Measurements from ENCODE around the gene TMEM244.
"Not testable (repeated sequence)": the region's sequence is repeated elsewhere in the genome, so short reads cannot be mapped to it uniquely, and the experiment has no call there.

Gene TMEM244

DNA sequence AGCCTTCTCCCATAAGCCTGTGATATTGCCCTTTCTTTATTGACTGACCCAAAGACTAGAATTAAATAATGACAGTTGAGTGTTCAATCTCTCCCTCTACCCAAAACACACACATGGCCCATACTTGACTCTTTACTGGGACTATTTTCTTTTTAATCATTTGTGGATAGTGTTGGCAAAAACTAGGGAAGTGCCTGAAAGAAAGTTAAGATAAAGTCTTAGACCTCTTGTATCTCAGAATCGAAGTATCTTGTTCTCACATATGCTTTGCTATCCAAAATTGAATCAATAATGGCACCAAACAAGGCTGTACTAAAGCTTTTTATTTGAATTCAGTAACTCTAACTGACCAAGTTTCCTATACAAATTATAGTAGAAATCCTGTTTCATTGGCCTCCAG, 19.0 kb downstream of the TMEM244 start:
- DNase-seq (ENCODE audit: low read depth, low spot score): no peak
- ChIA-PET POLR2A (no interaction called here), CTCF (no interaction called here)
- no peak overlapping the region for H3K4me3 ChIP-seq (ENCODE audit: low read depth, low read length)
- no peak for TF ChIP-seq CTCF (IDR thresholded peaks at IDR 0.05; ENCODE audit: insufficient read depth, low read length, missing control alignments)

DNA sequence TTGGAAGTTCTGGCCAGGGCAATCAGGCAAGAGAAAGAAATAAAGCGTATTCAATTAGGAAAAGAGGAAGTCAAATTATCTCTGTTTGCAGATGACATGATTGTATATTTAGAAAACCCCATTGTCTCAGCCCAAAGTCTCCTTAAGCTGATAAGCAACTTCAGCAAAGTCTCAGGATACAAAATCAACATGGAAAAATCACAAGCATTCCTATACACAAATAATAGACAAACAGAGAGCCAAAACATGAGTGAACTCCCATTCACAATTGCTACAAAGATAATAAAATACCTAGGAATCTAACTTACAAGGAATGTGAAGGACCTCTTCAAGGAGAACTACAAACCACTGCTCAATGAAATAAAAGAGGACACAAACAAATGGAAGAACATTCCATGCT, 21.6 kb downstream of the TMEM244 start:
- DNase-seq (ENCODE audit: low read depth, low spot score); POLR2A ChIA-PET; H3K4me3 ChIP-seq (ENCODE audit: low read depth, low read length); CTCF ChIA-PET: not testable (repeated sequence)

DNA sequence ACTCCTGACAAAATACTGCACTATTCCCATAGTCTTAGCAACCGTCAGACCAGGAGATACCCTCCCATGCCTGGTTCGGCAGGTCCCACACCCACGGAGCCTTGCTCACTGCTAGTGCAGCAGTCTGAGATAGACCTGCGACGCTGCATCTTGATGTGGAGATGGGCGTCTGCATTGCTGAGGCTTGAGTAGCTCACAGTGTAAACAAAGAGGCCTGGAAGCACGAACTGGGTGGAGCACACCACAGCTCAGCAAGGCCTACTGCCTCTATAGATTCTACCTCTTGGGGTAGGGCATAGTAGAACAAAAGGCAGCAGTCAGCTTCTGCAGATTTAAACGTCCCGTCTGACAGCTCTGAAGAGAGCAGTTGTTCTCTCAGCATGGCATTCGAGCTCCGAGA, 25.4 kb downstream of the TMEM244 start:
- DNase-seq (ENCODE audit: low read depth, low spot score): no peak
- H3K4me3 ChIP-seq (ENCODE audit: low read depth, low read length): no peak overlapping the region
- ChIA-PET POLR2A (no interaction called here), CTCF (no interaction called here)
- TF ChIP-seq CTCF (IDR thresholded peaks at IDR 0.05; ENCODE audit: insufficient read depth, low read length, missing control alignments): no peak

- ChIA-PET POLR2A (no interaction called here), CTCF (no interaction called here)
- no peak for TF ChIP-seq CTCF (IDR thresholded peaks at IDR 0.05; ENCODE audit: insufficient read depth, low read length, missing control alignments)
- H3K4me3 ChIP-seq (ENCODE audit: low read depth, low read length): no peak overlapping the region
- DNase-seq (ENCODE audit: low read depth, low spot score): no peak
Measured at GRCh38 chr6:129832299-129832698, 28.8 kb downstream of the TMEM244 start.

- POLR2A ChIA-PET: no interaction called here
- TF ChIP-seq CTCF (IDR thresholded peaks at IDR 0.05; ENCODE audit: insufficient read depth, low read length, missing control alignments): no peak
- CTCF ChIA-PET: interaction anchor here (1.4 to 2.2 kb wide), 2 partner anchors 53 to 230 kb away, joined by 3 to 8 read pairs; no protein-coding TSS in a partner anchor
Measured at GRCh38 chr6:129828229-129828628, 32.9 kb downstream of the TMEM244 start.

GRCh38 chr6:129818251-129818650, 42.9 kb downstream of the TMEM244 start:
- no peak overlapping the region for H3K4me3 ChIP-seq (ENCODE audit: low read depth, low read length)
- DNase-seq (ENCODE audit: low read depth, low spot score): no peak
- POLR2A ChIA-PET: no interaction called here
- no peak for TF ChIP-seq CTCF (IDR thresholded peaks at IDR 0.05; ENCODE audit: insufficient read depth, low read length, missing control alignments)
- CTCF ChIA-PET: no interaction called here

More at GRCh38 chr6:129828229-129828628, 32.9 kb downstream of the TMEM244 start:
- DNase-seq (ENCODE audit: low read depth, low spot score): no peak
- H3K4me3 ChIP-seq (ENCODE audit: low read depth, low read length): no peak overlapping the region

DNA sequence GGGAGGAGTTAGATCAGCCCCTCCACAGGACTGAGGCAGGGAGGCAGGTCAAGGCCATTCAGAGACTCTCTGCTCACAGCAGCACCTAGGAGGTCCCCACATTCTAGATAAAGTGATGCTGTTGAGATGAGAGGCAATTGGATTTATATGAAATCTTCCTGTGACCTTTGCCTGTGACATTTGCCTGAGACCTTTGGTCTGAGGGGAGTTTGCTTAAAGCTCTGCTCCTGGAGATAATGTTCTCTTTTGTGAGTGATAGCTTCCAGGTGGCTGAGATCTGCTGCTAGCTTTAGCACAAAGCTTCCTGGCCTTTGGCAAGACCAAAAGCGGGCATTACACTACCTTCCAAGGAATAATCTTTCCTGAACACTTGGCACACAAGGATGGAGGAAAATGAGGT, 43.3 kb downstream of the TMEM244 start:
- no peak for DNase-seq (ENCODE audit: low read depth, low spot score)
- ChIA-PET POLR2A (no interaction called here), CTCF (no interaction called here)

More for the DNA sequence above, 43.3 kb downstream of the TMEM244 start:
- no peak overlapping the region for H3K4me3 ChIP-seq (ENCODE audit: low read depth, low read length)
- TF ChIP-seq CTCF (IDR thresholded peaks at IDR 0.05; ENCODE audit: insufficient read depth, low read length, missing control alignments): no peak
